IMR-90 (cell line): ENCODE data around the gene OR6C4. TPM values are rescaled to one million over a fixed set of nuclear protein-coding genes. Genes with fewer than 3 reads are reported as not detected.

Experiments
- ATAC-seq: fragments of 200-7000 bp; cut with Tn5 transposase; 2 replicates; pipeline ENCODE4 v1.9.1; 2020; ENCODE audit warnings: low read depth, mild to moderate bottlenecking, moderate library complexity
- BruUV-seq: library from RNA; stranded (reverse); fragments of 400-500 nt; replicated peaks from 2 replicates; lab custom pipeline; 2021; lab: Mats Ljungman, UMichigan
- CTCF ChIA-PET: fragments of 300-600 bp; formaldehyde crosslinking; extraction: SDS; loops from one replicate; lab custom pipeline; 2021; ENCODE audit warnings: antibody characterized with exemption; lab: Yijun Ruan, JAX
- POLR2A ChIA-PET: fragments of 300-600 bp; sonication (Branson Sonifier 250); formaldehyde crosslinking; loops from one replicate; lab custom pipeline; 2022; ENCODE audit warnings: antibody characterized with exemption; ENCODE audit not compliant: unreplicated experiment; lab: Charles Lee
- DNase-seq: peaks from one replicate; pipeline ENCODE4 v3.0.0; 2013
- H2AFZ ChIP-seq: replicated peaks from 2 replicates; pipeline ENCODE3; 2013; ENCODE audit warnings: low read length, mild to moderate bottlenecking; ENCODE audit not compliant: poor library complexity
- H2AK5ac ChIP-seq: 2 replicates; pipeline ENCODE4 v1.6.1; 2013; ENCODE audit warnings: low read depth, low read length, inconsistent platforms
- H2AK9ac ChIP-seq: replicated peaks from 2 replicates; pipeline ENCODE3; 2013; ENCODE audit warnings: mild to moderate bottlenecking, low read depth, low read length, moderate library complexity; ENCODE audit not compliant: poor library complexity
- H2BK120ac ChIP-seq: 2 replicates; pipeline ENCODE4 v1.6.1; 2013; ENCODE audit warnings: low read depth, low read length, inconsistent platforms
- H2BK15ac ChIP-seq: 3 replicates; pipeline ENCODE4 v1.6.1; 2013; ENCODE audit warnings: low read depth, low read length, inconsistent platforms
- H2BK20ac ChIP-seq: 2 replicates; pipeline ENCODE4 v1.6.1; 2013; ENCODE audit warnings: low read depth, mild to moderate bottlenecking, inconsistent platforms, low read length, moderate library complexity
- H2BK5ac ChIP-seq: 2 replicates; pipeline ENCODE4 v1.6.1; 2013; ENCODE audit warnings: mild to moderate bottlenecking, low read depth, low read length, inconsistent platforms; ENCODE audit not compliant: poor library complexity, severe bottlenecking
- H3K14ac ChIP-seq: replicated peaks from 2 replicates; pipeline ENCODE4 v1.6.1; 2013; ENCODE audit warnings: low read depth, low read length, inconsistent platforms
- H3K18ac ChIP-seq: 2 replicates; pipeline ENCODE4 v1.6.1; 2013; ENCODE audit warnings: low read depth, low read length, control low read depth
- H3K23ac ChIP-seq: 2 replicates; pipeline ENCODE4 v1.6.1; 2013; ENCODE audit warnings: low read depth, low read length, inconsistent platforms
- H3K27ac ChIP-seq: 2 replicates; pipeline ENCODE4 v1.5.1; 2013; ENCODE audit warnings: mild to moderate bottlenecking, control low read depth, low read length; ENCODE audit not compliant: insufficient read depth
- H3K27me3 ChIP-seq: 2 replicates; pipeline ENCODE4 v1.6.1; 2013; ENCODE audit warnings: low read length; ENCODE audit not compliant: control insufficient read depth, insufficient read depth
- H3K36me3 ChIP-seq: 2 replicates; pipeline ENCODE4 v1.6.1; 2013; ENCODE audit warnings: low read length, mixed read lengths; ENCODE audit not compliant: control insufficient read depth, insufficient read depth
- H3K4ac ChIP-seq: 2 replicates; pipeline ENCODE4 v1.6.1; 2013; ENCODE audit warnings: low read depth, low read length, inconsistent platforms
- H3K4me1 ChIP-seq: 2 replicates; pipeline ENCODE4 v1.6.1; 2013; ENCODE audit warnings: low read length, mixed read lengths; ENCODE audit not compliant: control insufficient read depth, insufficient read depth
- H3K4me2 ChIP-seq: 2 replicates; pipeline ENCODE4 v1.6.1; 2013; ENCODE audit warnings: low read depth, mild to moderate bottlenecking, control low read depth, low read length, moderate library complexity
- H3K4me3 ChIP-seq: 2 replicates; pipeline ENCODE4 v1.5.1; 2013; ENCODE audit warnings: low read depth, mild to moderate bottlenecking, control low read depth, low read length, moderate library complexity; ENCODE audit not compliant: insufficient read depth
- H3K56ac ChIP-seq: 2 replicates; pipeline ENCODE4 v1.6.1; 2013; ENCODE audit warnings: low read length, inconsistent platforms; ENCODE audit not compliant: insufficient read depth; ENCODE audit errors: extremely low read depth
- H3K79me1 ChIP-seq, 2 experiments: 2 replicates each; pipeline ENCODE4 v1.6.1; 2013; ENCODE audit warnings: low read length in 2 of 2, inconsistent platforms in 1 of 2, low read depth in 1 of 2
- H3K9ac ChIP-seq: 2 replicates; pipeline ENCODE4 v1.6.1; 2013; ENCODE audit warnings: low read depth, low read length, control low read depth
- H3K9me1 ChIP-seq: 2 replicates; pipeline ENCODE4 v1.6.1; 2013; ENCODE audit warnings: low read length, inconsistent platforms; ENCODE audit not compliant: insufficient read depth
- H3K9me3 ChIP-seq: 2 replicates; pipeline ENCODE4 v1.6.1; 2013; ENCODE audit warnings: low read length; ENCODE audit not compliant: control insufficient read depth, insufficient read depth
- H4K20me1 ChIP-seq: 2 replicates; pipeline ENCODE4 v1.6.1; 2013; ENCODE audit warnings: low read length, inconsistent platforms; ENCODE audit not compliant: insufficient read depth
- H4K5ac ChIP-seq: 2 replicates; pipeline ENCODE4 v1.6.1; 2013; ENCODE audit warnings: mild to moderate bottlenecking, low read depth, low read length, control low read depth
- H4K8ac ChIP-seq, 2 experiments: 2 replicates each; pipeline ENCODE4 v1.6.1; 2013; ENCODE audit warnings: low read depth in 2 of 2, low read length in 2 of 2, control low read depth in 1 of 2, inconsistent platforms in 1 of 2
- H4K91ac ChIP-seq: 2 replicates; pipeline ENCODE4 v1.6.1; 2013; ENCODE audit warnings: low read depth, low read length, inconsistent platforms; ENCODE audit not compliant: insufficient read depth
- CHD1 ChIP-seq: IDR thresholded peaks from 2 replicates; pipeline ENCODE4 v1.6.1; 2012; ENCODE audit warnings: low read depth, low read length, improper control_type of control experiment
- USF2 ChIP-seq: fragments of 150-350 bp; IDR thresholded peaks from 2 replicates; pipeline ENCODE4 v1.6.1; 2017; ENCODE audit warnings: mild to moderate bottlenecking, antibody characterized with exemption, low read length, low read depth
- WGBS, 2 experiments: methylation state at CpG; one replicate each; pipeline versions ENCODE4 v1.1.5 to v1.1.7; 2013; ENCODE audit warnings: missing lambda C conversion rate in 2 of 2; ENCODE audit not compliant: insufficient read length in 1 of 2; ENCODE audit errors: extremely low coverage in 2 of 2; 5-methylcytosine and 5-hydroxymethylcytosine counted together
- dilution Hi-C: fragments of 300-500 bp; cut with HindIII; formaldehyde crosslinking; loops from one replicate; pipeline ENCODE4 v1.14.3; 2018; ENCODE audit warnings: low sequenced_read_pairs; ENCODE audit not compliant: unreplicated experiment
- in situ Hi-C: fragments of 300-500 bp; cut with MboI; formaldehyde crosslinking; loops from 3 replicates; pipeline ENCODE4 v1.14.3; 2019; ENCODE audit warnings: low sequenced_read_pairs, inconsistent platforms, mixed read lengths
- intact Hi-C: fragments of 100-400 bp; cut with micrococcal nuclease; formaldehyde crosslinking; loops from 2 replicates; pipeline ENCODE4 v1.10.0; 2022
- polyA plus RNA-seq, 3 experiments: library from polyadenylated mRNA; depleted of rRNA; stranded (reverse); fragments of >200 nt; gene quantifications; 2 replicates each; pipeline ENCODE4 v1.2.3, GENCODE V29; 2012; ENCODE audit warnings: low replicate concordance in 1 of 3
- total RNA-seq: library from RNA; depleted of rRNA; stranded (reverse); fragments of >200 nt; gene quantifications from 2 replicates; pipeline ENCODE4 v1.2.3, GENCODE V29; 2012

The OR6C4 gene
- total and polyA plus RNA-seq, 2 of the 4 experiments (the other 2 are of a cell fraction): not detected

DNA sequence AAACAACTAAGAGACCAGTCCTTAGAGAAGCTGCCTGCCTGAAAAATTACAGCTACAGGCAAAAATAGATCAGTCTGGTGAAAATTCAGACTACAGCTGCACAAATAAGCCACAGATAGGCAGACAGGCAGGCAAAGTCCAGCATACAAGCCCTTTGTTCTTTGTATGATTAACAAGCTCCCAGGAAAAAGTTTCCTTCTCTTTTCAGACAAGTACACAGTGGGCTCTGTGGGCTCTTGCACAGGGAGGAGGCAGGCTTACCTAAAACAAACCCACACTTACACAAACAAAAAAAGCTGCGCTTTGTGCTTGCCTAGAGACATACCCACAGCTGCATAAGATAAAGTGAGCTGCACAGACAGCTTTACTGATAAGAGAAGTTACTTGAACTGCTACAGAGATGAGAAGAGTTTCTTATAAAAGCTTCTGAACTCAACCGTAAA is 49.6 kb upstream of the OR6C4 start:
- Histone ChIP-seq H3K23ac (no peak overlapping the region), H3K18ac (no peak overlapping the region), H3K4ac (no peak overlapping the region), H2BK15ac (no peak overlapping the region), H2BK5ac (no peak overlapping the region), H3K36me3 (no peaks in the 10 kb centered on the region), H3K9ac (no peak overlapping the region), H3K27ac (no peak overlapping the region), H3K79me1 (no peaks in the 10 kb centered on the region), H4K8ac (no peak overlapping the region), H3K27me3 (no peaks in the 10 kb centered on the region), H3K14ac (no peak overlapping the region), H2AK9ac (no peak overlapping the region), H4K20me1 (no peaks in the 10 kb centered on the region), H4K5ac (no peak overlapping the region), H3K4me1 (no peaks in the 10 kb centered on the region), H2BK20ac (no peak overlapping the region), H4K91ac (no peak overlapping the region), H2BK120ac (no peak overlapping the region), H2AFZ (no peak overlapping the region), H3K9me3 (no peaks in the 10 kb centered on the region), H3K4me3 (no peak overlapping the region), H3K4me2 (no peak overlapping the region), H2AK5ac (no peak overlapping the region), H3K56ac (no peak overlapping the region), H3K9me1 (no peaks in the 10 kb centered on the region)
- TF ChIP-seq CHD1: no peak
- no peak for TF ChIP-seq USF2
- no peak for ATAC-seq
- DNase-seq: no peak
- dilution Hi-C loops: no loop called here
- no TSS peak for BruUV-seq
- ChIA-PET CTCF (no interaction called here), POLR2A (no interaction called here)
- in situ Hi-C loops: no loop called here
- WGBS, 2 experiments: no CpG with 5 or more reads among the region's 2 CpGs
- intact Hi-C loops: no loop called here
